HG03196 (cell line): ENCODE measurements around the gene KLHL2.

Experiments used
- ATAC-seq: cut with Tn5 transposase; IDR thresholded peaks from one replicate; pipeline ENCODE4 v1.9.1; 2021; ENCODE audit not compliant: unreplicated experiment

Gene KLHL2

GRCh38 chr4:165360985-165361670, 153.8 kb downstream of the KLHL2 start:
- no peak for ATAC-seq

GRCh38 chr4:165361810-165362209, 154.4 kb downstream of the KLHL2 start:
- no peak for ATAC-seq

- no peak for ATAC-seq
Observed at GRCh38 chr4:165364452-165365080, 157.2 kb downstream of the KLHL2 start.

- ATAC-seq: no peak
Observed at GRCh38 chr4:165367040-165367439, 159.7 kb downstream of the KLHL2 start.

GRCh38 chr4:165368114-165368513, 160.8 kb downstream of the KLHL2 start:
- ATAC-seq: no peak

GRCh38 chr4:165368567-165368966, 161.2 kb downstream of the KLHL2 start:
- ATAC-seq: no peak

GRCh38 chr4:165369522-165369921, 162.2 kb downstream of the KLHL2 start:
- no peak for ATAC-seq

- no peak for ATAC-seq
Observed at GRCh38 chr4:165370530-165370929, 163.2 kb downstream of the KLHL2 start.
